GM19395 (cell line): ENCODE results near the gene CLDN17.

Experiments
- ATAC-seq: cut with Tn5 transposase; IDR thresholded peaks from one replicate; pipeline ENCODE4 v1.9.1; 2021; ENCODE audit warnings: mild to moderate bottlenecking, moderate library complexity; ENCODE audit not compliant: unreplicated experiment

Gene CLDN17

GRCh38 chr21:30126576-30126975, 40.0 kb downstream of the CLDN17 start:
- ATAC-seq, result no peak

- no peak for ATAC-seq
Observed at GRCh38 chr21:30117631-30118030, 49.0 kb downstream of the CLDN17 start.

GRCh38 chr21:30116479-30116878, 50.1 kb downstream of the CLDN17 start:
- no peak for ATAC-seq
